HG03280 (cell line): Measurements from ENCODE around the gene EIF4EBP3.

ENCODE experiments used
- ATAC-seq: cut with Tn5 transposase; IDR thresholded peaks from one replicate; pipeline ENCODE4 v1.9.1; 2021; ENCODE audit warnings: mild to moderate bottlenecking, moderate library complexity; ENCODE audit not compliant: unreplicated experiment

EIF4EBP3 gene

GRCh38 chr5:140556438-140556837 is 9.0 kb downstream of the EIF4EBP3 start:
- ATAC-seq: no peak

GRCh38 chr5:140557136-140557805 is 9.8 kb downstream of the EIF4EBP3 start, which contains the start of gene SRA1:
Gene SRA1 (minus strand): TSS chr5:140557473. CDS start chr5:140557452, 21 bp downstream.
- ATAC-seq: peak; percentile 95

- no peak for ATAC-seq
Measured at GRCh38 chr5:140557965-140558364, 10.5 kb downstream of the EIF4EBP3 start.

- ATAC-seq: no peak
Measured at GRCh38 chr5:140558542-140558941, 11.1 kb downstream of the EIF4EBP3 start.

GRCh38 chr5:140560227-140560626 is 12.8 kb downstream of the EIF4EBP3 start:
- no peak for ATAC-seq

- ATAC-seq: no peak
Measured at GRCh38 chr5:140561753-140562523, 14.5 kb downstream of the EIF4EBP3 start.

GRCh38 chr5:140563596-140563995 is 16.1 kb downstream of the EIF4EBP3 start:
- no peak for ATAC-seq

- ATAC-seq: peak; percentile 89
Measured at GRCh38 chr5:140564196-140565023, 16.9 kb downstream of the EIF4EBP3 start, which contains the start of the genes APBB3 and SLC35A4. Gene APBB3 (minus strand): TSS chr5:140564598. CDS start chr5:140564245, 353 bp downstream. Gene SLC35A4 (plus strand): TSS chr5:140564828. CDS start chr5:140567170, 2,342 bp downstream.

GRCh38 chr5:140565024-140565779 is 17.7 kb downstream of the EIF4EBP3 start:
- no peak for ATAC-seq

GRCh38 chr5:140565780-140566095 is 18.3 kb downstream of the EIF4EBP3 start:
- ATAC-seq: no peak

GRCh38 chr5:140566665-140567064 is 19.2 kb downstream of the EIF4EBP3 start:
- ATAC-seq: no peak

GRCh38 chr5:140567136-140567818 is 19.8 kb downstream of the EIF4EBP3 start:
- no peak for ATAC-seq

GRCh38 chr5:140567871-140568270 is 20.4 kb downstream of the EIF4EBP3 start:
- ATAC-seq: no peak

- ATAC-seq: no peak
Measured at GRCh38 chr5:140568443-140569063, 21.1 kb downstream of the EIF4EBP3 start.

GRCh38 chr5:140569197-140569596 is 21.7 kb downstream of the EIF4EBP3 start:
- no peak for ATAC-seq

GRCh38 chr5:140570058-140570457 is 22.6 kb downstream of the EIF4EBP3 start:
- no peak for ATAC-seq

GRCh38 chr5:140570488-140570887 is 23.0 kb downstream of the EIF4EBP3 start:
- no peak for ATAC-seq

- ATAC-seq: no peak
Measured at GRCh38 chr5:140571105-140571504, 23.6 kb downstream of the EIF4EBP3 start.

- no peak for ATAC-seq
Measured at GRCh38 chr5:140573683-140574082, 26.2 kb downstream of the EIF4EBP3 start.

GRCh38 chr5:140574165-140574564 is 26.7 kb downstream of the EIF4EBP3 start:
- no peak for ATAC-seq
